Adrenal gland (tissue), 12 donors: ENCODE data around the gene ARL6IP4. TPM values are rescaled to one million over a fixed set of nuclear protein-coding genes. Genes with fewer than 3 reads are reported as not detected.

ENCODE experiments used
- DNase-seq, 7 donors: peaks; one replicate each; pipeline ENCODE4 v3.0.0-alpha.2; 2019 to 2020
- H3K27ac ChIP-seq, 5 donors: fragments of 200-600 bp; sonication (generic) in 4 of 5; 1 replicate in 3 of 5; 2 replicates in 2 of 5; pipeline versions ENCODE4 v1.5.1 to v1.8.0; 2016 to 2020; ENCODE audit warnings: mild to moderate bottlenecking in 1 of 5
- H3K27me3 ChIP-seq: fragments of 200-600 bp; 2 replicates; pipeline ENCODE4 v1.8.0; 2021
- H3K36me3 ChIP-seq, 2 donors: fragments of 200-600 bp; replicated peaks in 1 of 2; 1 replicate in 1 of 2; 2 replicates in 1 of 2; pipeline versions ENCODE4 v1.5.1 to v1.8.0; 2018 to 2022
- H3K4me1 ChIP-seq, 2 donors: fragments of 200-600 bp; replicated peaks in 1 of 2; 1 replicate in 1 of 2; 2 replicates in 1 of 2; pipeline versions ENCODE4 v1.5.1 to v1.8.0; 2018 to 2021
- H3K4me3 ChIP-seq, 4 donors: fragments of 200-600 bp; sonication (generic) in 3 of 4; one replicate each; pipeline ENCODE4 v1.5.1; 2016 to 2018
- H3K9me3 ChIP-seq, 3 donors: fragments of 200-600 bp; sonication (generic) in 1 of 3; replicated peaks in 1 of 3; 1 replicate in 2 of 3; 2 replicates in 1 of 3; pipeline versions ENCODE4 v1.5.1 to v1.8.0; 2016 to 2021
- CTCF ChIP-seq, 6 experiments: fragments of 450-650 bp in 4 of 6; fragments of 200-600 bp in 2 of 6; sonication (generic) in 1 of 6; IDR thresholded peaks; 1 replicate in 5 of 6; 2 replicates in 1 of 6; pipeline versions ENCODE4 v1.5.1 to v1.8.0; 2016 to 2021; ENCODE audit warnings: antibody characterized with exemption in 6 of 6, mild to moderate bottlenecking in 2 of 6, moderate library complexity in 1 of 6
- POLR2A ChIP-seq, 2 donors: fragments of 450-650 bp; IDR thresholded peaks; one replicate each; pipeline ENCODE4 v1.6.1; 2017; ENCODE audit warnings: antibody characterized with exemption in 2 of 2, mild to moderate bottlenecking in 2 of 2, moderate library complexity in 1 of 2
- WGBS, 4 donors: extraction: QIAGEN DNeasy Blood & Tissue Kit in 2 of 4; methylation state at CpG; one replicate each; pipeline versions ENCODE4 v1.1.5 to v1.1.7; 2013 to 2017; 5-methylcytosine and 5-hydroxymethylcytosine counted together
- intact Hi-C, 2 donors: fragments of 100-400 bp; cut with DNase I; formaldehyde crosslinking; loops; one replicate each; pipeline versions ENCODE4 v1.14.1 to v1.15.0; 2022 to 2023
- polyA plus RNA-seq, 3 donors: library from polyadenylated mRNA; stranded (reverse); fragments of 200-250 nt in 2 of 3; fragments of 350-450 nt in 1 of 3; fragmentation: Illumina TruSeq in 1 of 3; extraction: RNeasy Lipid Tissue Mini Kit (QIAGEN cat#74804) in 1 of 3; gene quantifications; one replicate each; pipeline ENCODE4 v1.2.3, GENCODE V29; 2013 to 2014
- total RNA-seq, 9 donors: library from RNA; depleted of rRNA in 4 of 9; stranded (reverse); fragments of >200 nt in 4 of 9; fragments of 120-200 nt in 1 of 9; fragmentation: NEBNext Ultra II Directional in 1 of 9; extraction: Animal tissue kit (Norgen Biotek cat#: 25700) in 1 of 9; gene quantifications; one replicate each; pipeline versions ENCODE4 v1.1.0 to v1.2.4, GENCODE V29; 2013 to 2023
- donor health status: healthy with polysubstance abuse.
- donor health status: Bipolar disorder and iron deficiency.
- donor health status: DM: yes; HTN: yes; CAD: no.
- donor health status: DM: no; HTN: no; CAD: no.
- donor health status: DM: no; HTN: no; CAD: no.
- donor health status: DM: yes; HTN: yes; CAD: no.

The ARL6IP4 gene
- total and polyA plus RNA-seq, 12 donors: 192 to 709 (median 296) TPM

DNA sequence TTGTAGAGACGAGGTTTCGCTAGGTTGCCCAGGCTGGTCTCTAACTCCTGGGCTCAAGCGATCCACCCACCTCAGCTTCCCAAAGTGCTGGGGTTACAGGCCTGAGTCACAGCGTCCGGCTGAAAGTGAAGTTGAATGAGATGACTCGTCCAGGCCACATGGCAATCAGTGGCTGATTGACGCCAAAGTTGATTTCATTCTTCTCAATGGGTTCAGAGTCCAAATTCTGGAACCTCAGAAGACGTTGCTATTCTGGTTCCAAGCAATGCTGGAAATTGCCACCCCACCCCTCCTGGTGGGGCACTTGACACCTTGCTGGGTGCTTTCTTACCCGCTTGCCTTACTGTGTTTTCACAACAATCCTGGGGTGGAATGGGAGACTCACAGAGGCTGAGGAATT lies 29.1 kb upstream of the ARL6IP4 start:
- H3K4me1 ChIP-seq: peaks cover 10% of the 10 kb centered on the region in 2 donors
- DNase-seq: no peak
- no peak overlapping the region for H3K4me3 ChIP-seq
- no peaks in the 10 kb centered on the region for H3K9me3 ChIP-seq
- WGBS, 4 donors: 64 to 77% (median 71%) methylated on average over 9 of the region's 9 CpGs
- H3K27me3 ChIP-seq: no peaks in the 10 kb centered on the region
- H3K27ac ChIP-seq: no peak overlapping the region
- H3K36me3 ChIP-seq: no peaks in the 10 kb centered on the region
- TF ChIP-seq CTCF (IDR thresholded peaks at IDR 0.05) (no peak), POLR2A (IDR thresholded peaks at IDR 0.05) (no peak)
- intact Hi-C loops: loop anchor here in 1 of 2 donors (2.0 to 5.0 kb wide), 2 partner anchors 91 to 159 kb away; no protein-coding TSS in a partner anchor

- TF ChIP-seq POLR2A (IDR thresholded peaks at IDR 0.05) (no peak), CTCF (IDR thresholded peaks at IDR 0.05) (peak; percentile 67 to 96 (median 92))
- DNase-seq: peak; percentile 73 to 91 (median 81)
- intact Hi-C loops: loop anchor here (2.0 to 5.0 kb wide), 3 partner anchors 91 to 160 kb away; no protein-coding TSS in a partner anchor
- no peak overlapping the region for H3K27ac ChIP-seq
- H3K36me3 ChIP-seq: no peaks in the 10 kb centered on the region
- H3K4me3 ChIP-seq: no peak overlapping the region
- peaks cover 2% of the 10 kb centered on the region in 2 donors for H3K4me1 ChIP-seq
- no peaks in the 10 kb centered on the region for H3K9me3 ChIP-seq
- WGBS, 4 donors: 63 to 90% (median 72%) methylated on average over 9 to 12 of the region's 12 CpGs
- no peaks in the 10 kb centered on the region for H3K27me3 ChIP-seq
These were observed 28.2 kb upstream of the ARL6IP4 start for GRCh38 chr12:122951979-122952892.

- Histone ChIP-seq H3K4me1 (no peaks in the 10 kb centered on the region), H3K4me3 (no peak overlapping the region), H3K36me3 (peaks cover 0 to 7% of the 10 kb centered on the region in 2 donors), H3K9me3 (no peaks in the 10 kb centered on the region), H3K27me3 (no peaks in the 10 kb centered on the region), H3K27ac (no peak overlapping the region)
- DNase-seq: no peak
- TF ChIP-seq POLR2A (IDR thresholded peaks at IDR 0.05) (no peak), CTCF (IDR thresholded peaks at IDR 0.05) (no peak)
- intact Hi-C loops: no loop called here
- 78 to 84% (median 80%) methylated on average over 8 of the region's 8 CpGs for WGBS, 4 donors
These were observed 25.3 kb upstream of the ARL6IP4 start for GRCh38 chr12:122955156-122955555.

DNA sequence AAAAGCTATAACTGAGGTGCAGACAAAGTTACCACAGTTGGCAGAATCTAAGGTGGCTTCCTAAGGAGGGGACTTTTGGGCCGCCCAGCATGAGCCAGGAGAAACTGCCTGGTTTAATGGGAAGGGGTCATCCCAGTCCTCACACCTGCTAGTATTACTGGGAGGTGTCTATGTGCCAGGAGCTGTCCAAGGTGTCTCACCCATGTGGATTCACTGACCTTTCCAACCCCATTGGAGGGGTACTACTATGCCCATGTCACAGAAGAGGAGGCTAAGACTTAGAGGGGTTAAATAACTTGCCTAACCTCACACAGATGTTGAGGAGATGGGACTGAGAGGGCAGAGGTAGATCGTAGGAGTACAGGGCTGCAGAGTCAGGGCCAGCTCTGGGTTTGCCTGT lies 24.4 kb upstream of the ARL6IP4 start:
- peaks cover 0 to 7% of the 10 kb centered on the region in 2 donors for H3K36me3 ChIP-seq
- no peak overlapping the region for H3K27ac ChIP-seq
- no peaks in the 10 kb centered on the region for H3K4me1 ChIP-seq
- no peaks in the 10 kb centered on the region for H3K9me3 ChIP-seq
- no peak overlapping the region for H3K4me3 ChIP-seq
- H3K27me3 ChIP-seq: no peaks in the 10 kb centered on the region
- no peak for DNase-seq
- intact Hi-C loops: no loop called here
- WGBS, 4 donors: 85 to 90% (median 86%) methylated on average over 2 of the region's 2 CpGs
- TF ChIP-seq POLR2A (IDR thresholded peaks at IDR 0.05): no peak
- TF ChIP-seq CTCF (IDR thresholded peaks at IDR 0.05): no peak
